Measurements from ENCODE around the gene PPARD. TPM values are rescaled to one million over a fixed set of nuclear protein-coding genes. Genes with fewer than 3 reads are reported as not detected.
A peak's percentile ranks its signal among the peaks of the same experiment; 100 is the strongest.

PPARD gene
- total and polyA plus RNA-seq, 2 experiments from 2014 or later, result 9.1 to 20.4 TPM

- Histone ChIP-seq H3K4me3 (no peak overlapping the region), H4K20me1 (ENCODE audit: insufficient read depth, poor library complexity, severe bottlenecking) (no peaks in the 10 kb centered on the region), H3K9me2 (replicated peaks; ENCODE audit: insufficient read depth) (no peaks in the 10 kb centered on the region), H3K36me3 (replicated peaks; ENCODE audit: insufficient read depth, low read depth) (no peaks in the 10 kb centered on the region), H3K4me1 (ENCODE audit: insufficient read depth) (peaks cover 4% of the 10 kb centered on the region), H2AFZ (no peak overlapping the region), H3K79me2 (peaks cover 23% of the 10 kb centered on the region), H3K9me3 (ENCODE audit: low read depth) (no peaks in the 10 kb centered on the region), H3K27ac (peak overlapping the region; percentile 20), H3K27me3 (no peaks in the 10 kb centered on the region), H3K4me2 (no peak overlapping the region)
- 95% methylated on average over 13 of the region's 13 CpGs for WGBS (ENCODE audit: low lambda C conversion rate, missing lambda C conversion rate)
- no peak for DNase-seq (ENCODE audit: low spot score)
- no peak for TF ChIP-seq EZH2phosphoT487 (IDR thresholded peaks at IDR 0.05; ENCODE audit: low read depth, severe bottlenecking, unreplicated experiment)
- TF ChIP-seq EZH2 (IDR thresholded peaks at IDR 0.05; ENCODE audit: borderline replicate concordance), result no peak
- no peak for TF ChIP-seq CTCF (IDR thresholded peaks at IDR 0.05; ENCODE audit: poor library complexity)
These were observed 12.2 kb downstream of the PPARD start for GRCh38 chr6:35354361-35355135.

GRCh38 chr6:35356391-35356790 lies 14.0 kb downstream of the PPARD start:
- TF ChIP-seq CTCF (IDR thresholded peaks at IDR 0.05; ENCODE audit: poor library complexity) (no peak), EZH2 (IDR thresholded peaks at IDR 0.05; ENCODE audit: borderline replicate concordance) (no peak), EZH2phosphoT487 (IDR thresholded peaks at IDR 0.05; ENCODE audit: low read depth, severe bottlenecking, unreplicated experiment) (no peak)
- H3K27me3 ChIP-seq, result no peaks in the 10 kb centered on the region
- H3K4me2 ChIP-seq, result no peak overlapping the region
- no peaks in the 10 kb centered on the region for H4K20me1 ChIP-seq (ENCODE audit: insufficient read depth, poor library complexity, severe bottlenecking)
- no peak overlapping the region for H2AFZ ChIP-seq
- 96% methylated on average over 1 of the region's 1 CpG for WGBS (ENCODE audit: low lambda C conversion rate, missing lambda C conversion rate)
- DNase-seq (ENCODE audit: low spot score), result no peak
- peaks cover 19% of the 10 kb centered on the region for H3K79me2 ChIP-seq
- H3K27ac ChIP-seq, result no peak overlapping the region
- H3K9me2 ChIP-seq (replicated peaks; ENCODE audit: insufficient read depth), result no peaks in the 10 kb centered on the region
- no peaks in the 10 kb centered on the region for H3K36me3 ChIP-seq (replicated peaks; ENCODE audit: insufficient read depth, low read depth)
- peaks cover 9% of the 10 kb centered on the region for H3K4me1 ChIP-seq (ENCODE audit: insufficient read depth)
- no peaks in the 10 kb centered on the region for H3K9me3 ChIP-seq (ENCODE audit: low read depth)
- no peak overlapping the region for H3K4me3 ChIP-seq

- Histone ChIP-seq H4K20me1 (ENCODE audit: insufficient read depth, poor library complexity, severe bottlenecking) (no peaks in the 10 kb centered on the region), H3K4me3 (no peak overlapping the region), H3K4me1 (ENCODE audit: insufficient read depth) (peaks cover 10% of the 10 kb centered on the region), H3K27me3 (no peaks in the 10 kb centered on the region), H3K9me3 (ENCODE audit: low read depth) (no peaks in the 10 kb centered on the region), H3K27ac (peak overlapping the region; percentile 59), H3K4me2 (no peak overlapping the region), H3K36me3 (replicated peaks; ENCODE audit: insufficient read depth, low read depth) (no peaks in the 10 kb centered on the region), H3K79me2 (peaks cover 18% of the 10 kb centered on the region), H2AFZ (no peak overlapping the region), H3K9me2 (replicated peaks; ENCODE audit: insufficient read depth) (no peaks in the 10 kb centered on the region)
- TF ChIP-seq EZH2 (IDR thresholded peaks at IDR 0.05; ENCODE audit: borderline replicate concordance) (no peak), CTCF (IDR thresholded peaks at IDR 0.05; ENCODE audit: poor library complexity) (no peak), EZH2phosphoT487 (IDR thresholded peaks at IDR 0.05; ENCODE audit: low read depth, severe bottlenecking, unreplicated experiment) (no peak)
- 84% methylated on average over 4 of the region's 4 CpGs for WGBS (ENCODE audit: low lambda C conversion rate, missing lambda C conversion rate)
- DNase-seq (ENCODE audit: low spot score), result no peak
These were observed 15.3 kb downstream of the PPARD start for GRCh38 chr6:35357677-35358076.
